Amniotic stem cell (primary cell): ENCODE results near the gene TPP1.

Source experiments
- DNase-seq: peaks from one replicate; lab custom pipeline; 2025; lab: John Stamatoyannopoulos, UW

TPP1 gene

DNA sequence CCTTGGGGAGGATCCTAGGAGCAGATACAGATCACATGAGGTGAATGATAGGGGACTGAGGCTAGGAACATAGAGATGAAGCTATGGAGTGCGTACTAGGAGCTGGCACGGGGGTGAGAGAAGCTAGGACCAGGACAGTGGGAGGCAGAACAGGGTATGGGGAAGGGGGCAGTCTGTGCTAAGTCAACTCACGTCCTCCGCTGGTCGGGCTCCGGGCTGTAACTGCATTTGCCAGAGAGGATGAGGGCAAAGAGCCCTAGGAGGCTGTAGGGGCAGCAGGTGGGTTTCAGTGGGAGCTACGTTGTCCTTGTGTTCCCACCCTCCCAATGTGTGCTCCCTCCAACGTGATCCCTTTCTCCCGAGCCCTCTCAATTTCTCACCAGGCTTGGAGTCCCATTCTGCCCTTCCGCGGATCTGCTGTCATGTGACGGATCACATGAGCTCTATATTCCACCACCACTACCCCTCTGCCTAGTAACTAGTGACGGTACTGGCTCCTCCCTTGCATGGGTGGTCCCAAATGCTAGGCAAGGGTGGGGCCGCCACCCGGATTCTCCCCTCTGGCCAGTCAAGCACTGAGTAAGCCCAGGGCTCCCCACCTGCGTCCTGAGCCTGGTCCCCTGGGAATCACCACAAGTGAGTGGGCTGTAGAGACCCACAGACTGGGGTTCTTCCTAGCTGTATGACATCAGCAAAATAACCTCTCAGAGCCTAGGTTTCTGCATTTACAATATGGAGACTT is at the start of gene TPP1:
TSS of gene TPP1 (minus strand) at position 419 of the 742 bp plus-strand sequence. CDS start at position 397, 22 bp downstream.
- DNase-seq, result peak; percentile 91

DNA sequence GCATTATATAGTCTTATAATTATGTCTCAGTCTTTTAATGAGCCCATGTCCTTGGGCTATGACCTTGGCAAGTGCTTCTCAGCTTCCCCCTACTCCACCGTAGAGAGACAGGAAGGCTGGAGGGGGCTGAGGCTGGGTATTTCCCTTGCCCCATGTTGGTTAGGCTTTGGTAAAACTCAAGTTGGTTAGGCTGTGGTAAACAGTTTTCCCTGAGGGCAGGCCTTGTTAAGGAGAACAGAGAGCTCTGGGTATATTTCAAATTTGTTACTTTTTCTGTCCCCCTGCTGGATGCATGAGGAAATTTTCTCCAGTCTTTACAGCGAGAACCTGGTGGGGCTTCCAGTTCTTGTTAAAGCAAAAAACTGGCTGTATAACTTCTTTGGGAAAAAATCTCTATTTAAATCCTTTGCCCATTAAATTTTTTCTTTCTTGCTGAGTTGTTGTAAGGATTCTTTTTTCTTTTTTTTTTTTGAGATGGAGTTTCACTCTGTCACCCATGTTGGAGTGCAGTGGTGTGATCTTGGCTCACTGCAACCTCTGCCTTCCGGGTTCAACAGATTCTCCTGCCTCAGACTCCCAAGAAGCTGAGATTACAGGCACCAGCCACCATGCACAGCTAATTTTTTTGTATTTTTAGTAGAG is 48.6 kb upstream of the TPP1 start:
- no peak for DNase-seq

DNA sequence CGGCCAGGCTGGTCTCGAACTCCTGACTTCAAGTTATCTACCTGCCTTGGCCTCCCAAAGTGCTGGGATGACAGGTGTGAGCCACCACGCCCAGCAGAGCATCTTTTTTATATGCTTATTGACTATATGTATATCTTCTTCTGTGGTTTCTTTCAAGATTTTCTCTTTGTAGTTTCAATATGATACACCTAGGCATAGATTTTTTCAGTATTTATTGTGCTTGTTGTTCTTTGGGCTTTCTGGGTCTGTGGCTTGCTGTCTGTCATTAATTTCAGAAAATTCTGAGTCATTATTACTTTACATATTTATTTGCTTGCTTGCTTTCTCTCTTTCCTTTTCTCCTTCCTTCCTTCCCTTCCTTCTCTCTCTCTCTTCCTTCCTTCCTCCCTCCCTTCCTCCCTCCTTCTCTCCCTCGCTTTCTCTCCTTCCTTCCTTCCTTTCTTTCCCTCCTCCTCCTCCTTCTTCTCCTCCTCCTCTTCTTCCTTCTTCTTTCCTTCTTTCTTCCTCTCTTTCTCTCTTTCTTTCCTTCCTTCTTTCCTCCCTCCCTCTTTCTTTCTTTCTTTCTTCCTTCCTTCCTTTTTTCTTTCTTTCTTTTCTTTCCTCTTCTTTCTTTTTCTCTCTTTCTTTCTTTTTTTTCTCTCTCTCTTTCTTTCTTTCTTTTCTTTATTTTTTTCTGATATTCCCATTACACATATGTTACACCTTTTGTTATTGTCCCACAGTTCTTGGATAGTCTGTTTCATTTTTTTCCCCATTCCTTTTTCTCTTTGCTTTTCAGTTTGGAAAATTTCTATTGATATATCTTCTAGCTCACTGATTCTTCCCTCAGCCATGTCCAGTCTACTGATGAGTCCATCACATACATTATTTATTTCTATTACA is 47.3 kb upstream of the TPP1 start:
- DNase-seq, result no peak

DNA sequence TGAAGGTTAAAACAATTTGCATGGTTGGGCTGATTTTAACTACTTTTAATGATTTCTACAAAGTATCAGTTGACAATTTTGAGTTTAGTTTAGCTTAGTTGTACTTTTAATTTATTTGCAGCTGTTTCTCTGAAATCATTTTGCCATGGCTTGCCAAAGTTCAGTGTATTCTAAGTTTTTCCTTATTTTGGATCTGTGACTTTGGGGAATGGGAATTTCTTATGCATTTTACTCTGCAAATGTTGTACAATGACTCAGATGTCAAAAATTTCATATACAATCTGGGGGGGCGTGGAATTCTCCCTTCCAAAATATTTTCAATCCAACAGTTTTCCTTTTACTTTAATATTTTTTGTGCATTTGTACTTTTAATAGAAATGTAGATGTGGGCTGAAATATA is 45.3 kb upstream of the TPP1 start:
- DNase-seq, result no peak

DNA sequence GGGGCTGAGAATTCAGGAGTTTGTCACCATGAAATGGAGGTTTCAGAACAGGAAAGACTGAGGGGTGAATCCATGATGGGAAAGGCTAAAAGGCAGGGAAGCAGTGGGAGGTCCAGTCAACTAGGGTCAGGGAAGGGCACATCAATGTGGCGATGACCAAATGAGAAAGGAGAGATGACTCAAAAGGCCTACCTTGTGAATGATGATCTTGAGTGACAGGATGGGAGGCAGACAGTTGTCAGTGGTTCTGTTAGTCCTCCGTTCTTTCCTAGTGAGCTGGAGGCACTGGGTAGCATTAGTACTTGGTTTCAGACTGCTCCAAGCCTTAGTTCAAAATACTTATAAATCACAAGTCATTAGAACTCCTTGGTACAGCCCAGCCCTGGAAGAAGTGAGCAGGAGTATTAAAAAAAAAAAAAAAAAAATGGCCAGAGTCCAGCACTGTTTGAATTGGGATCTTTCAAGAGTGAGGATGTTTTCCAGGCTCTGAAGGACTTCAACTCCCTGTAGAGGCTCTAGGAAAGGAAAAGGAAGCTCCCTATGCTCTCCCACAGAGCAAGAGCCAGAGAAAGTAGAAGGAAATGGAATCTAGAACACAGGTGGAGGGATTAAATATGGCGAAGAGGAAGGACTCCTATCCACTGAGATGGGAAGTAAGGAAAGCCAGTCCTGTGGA is 44.7 kb upstream of the TPP1 start:
- no peak for DNase-seq

DNA sequence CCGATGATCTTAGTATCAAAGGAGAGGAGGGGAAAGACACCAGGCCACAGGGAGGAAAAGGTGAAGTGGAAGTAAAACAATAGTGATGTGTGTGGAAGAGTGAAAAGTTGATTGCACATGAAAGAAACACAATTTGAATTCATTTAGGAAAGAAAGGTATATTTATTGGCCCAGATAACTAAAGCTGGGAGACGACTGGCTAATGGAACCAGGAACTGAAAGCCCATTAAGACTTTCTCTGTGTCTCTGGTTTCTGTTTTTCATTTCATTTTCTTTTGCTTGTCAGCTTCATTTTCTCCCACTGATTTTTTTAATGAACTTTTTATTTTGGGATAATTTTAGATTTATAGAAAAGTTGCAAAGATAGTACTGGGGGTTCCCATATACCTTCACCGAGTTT is 41.5 kb upstream of the TPP1 start:
- DNase-seq, result no peak

DNA sequence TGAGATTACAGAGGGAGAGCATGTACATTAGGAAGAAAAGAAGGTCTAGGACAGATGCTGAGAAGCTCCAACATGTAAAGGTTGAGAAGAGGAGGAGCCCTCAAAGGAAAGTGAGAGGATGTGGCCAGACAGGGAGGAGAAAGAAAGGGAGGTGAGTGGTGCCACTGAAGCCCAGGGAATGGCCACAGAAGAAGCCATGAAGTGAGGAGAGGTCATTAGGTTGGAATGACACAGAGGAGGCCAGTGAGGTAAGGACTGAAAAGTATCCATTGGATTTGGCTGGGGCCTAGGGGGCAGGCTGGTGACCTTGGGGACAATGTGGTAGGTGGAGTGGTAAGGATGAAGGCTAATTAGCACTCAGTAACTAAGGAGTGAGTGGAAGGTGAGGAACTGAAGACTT is 39.4 kb upstream of the TPP1 start:
- DNase-seq, result no peak

DNA sequence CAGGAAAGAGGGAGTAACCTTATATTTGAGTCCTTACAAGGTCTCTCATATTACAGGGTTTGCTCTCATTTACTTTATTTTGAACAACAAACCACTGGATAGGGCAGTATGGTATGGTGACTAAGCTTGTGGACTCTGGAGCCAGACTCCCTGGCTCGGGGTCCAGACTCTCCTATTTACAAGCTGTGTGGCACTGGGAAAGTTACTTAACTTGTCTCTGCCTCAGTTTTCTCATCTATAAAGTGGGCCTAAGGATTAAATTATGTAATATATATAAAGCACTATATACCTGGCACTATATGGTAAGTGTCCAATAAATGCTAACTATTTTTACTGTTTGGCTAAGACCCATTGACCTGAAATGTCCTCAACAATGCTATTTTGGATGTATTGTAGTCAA is 38.1 kb upstream of the TPP1 start:
- no peak for DNase-seq

DNA sequence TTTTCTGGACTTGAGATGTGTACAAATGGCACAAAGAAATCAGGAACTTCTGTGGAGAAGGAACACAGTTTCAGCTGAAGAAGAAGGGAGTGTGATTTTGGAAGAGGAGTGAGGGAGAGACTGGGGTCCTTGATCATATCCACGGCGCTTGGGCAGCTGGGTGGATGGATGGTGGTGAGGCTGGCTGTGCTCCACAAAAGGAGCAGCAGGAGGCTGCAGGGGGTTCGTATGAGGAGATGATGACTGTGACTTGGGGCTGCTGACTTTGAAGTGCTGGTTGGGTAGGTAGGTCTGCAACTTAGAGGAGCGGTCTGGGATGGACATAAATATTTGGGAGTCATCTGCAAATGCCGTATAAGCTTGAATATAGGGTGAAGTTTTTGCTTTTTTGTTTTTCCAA is 37.7 kb upstream of the TPP1 start:
- DNase-seq, result no peak

DNA sequence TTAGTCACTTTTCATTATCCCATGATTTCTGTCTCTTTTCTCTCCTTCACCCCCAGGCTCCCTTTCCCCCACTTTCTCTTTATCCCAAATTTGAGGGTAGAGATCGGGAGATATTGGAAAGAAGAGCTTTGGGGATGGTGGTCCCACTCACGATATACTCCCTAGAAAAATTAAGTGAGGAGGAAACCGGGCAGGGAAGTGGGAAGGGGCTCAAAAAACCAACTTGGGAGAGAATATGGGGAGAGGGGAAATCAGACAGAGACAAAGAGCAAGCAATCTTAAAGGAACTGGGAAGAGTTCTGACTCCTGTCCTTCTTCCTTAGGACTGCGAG is 37.3 kb upstream of the TPP1 start:
- DNase-seq, result no peak

DNA sequence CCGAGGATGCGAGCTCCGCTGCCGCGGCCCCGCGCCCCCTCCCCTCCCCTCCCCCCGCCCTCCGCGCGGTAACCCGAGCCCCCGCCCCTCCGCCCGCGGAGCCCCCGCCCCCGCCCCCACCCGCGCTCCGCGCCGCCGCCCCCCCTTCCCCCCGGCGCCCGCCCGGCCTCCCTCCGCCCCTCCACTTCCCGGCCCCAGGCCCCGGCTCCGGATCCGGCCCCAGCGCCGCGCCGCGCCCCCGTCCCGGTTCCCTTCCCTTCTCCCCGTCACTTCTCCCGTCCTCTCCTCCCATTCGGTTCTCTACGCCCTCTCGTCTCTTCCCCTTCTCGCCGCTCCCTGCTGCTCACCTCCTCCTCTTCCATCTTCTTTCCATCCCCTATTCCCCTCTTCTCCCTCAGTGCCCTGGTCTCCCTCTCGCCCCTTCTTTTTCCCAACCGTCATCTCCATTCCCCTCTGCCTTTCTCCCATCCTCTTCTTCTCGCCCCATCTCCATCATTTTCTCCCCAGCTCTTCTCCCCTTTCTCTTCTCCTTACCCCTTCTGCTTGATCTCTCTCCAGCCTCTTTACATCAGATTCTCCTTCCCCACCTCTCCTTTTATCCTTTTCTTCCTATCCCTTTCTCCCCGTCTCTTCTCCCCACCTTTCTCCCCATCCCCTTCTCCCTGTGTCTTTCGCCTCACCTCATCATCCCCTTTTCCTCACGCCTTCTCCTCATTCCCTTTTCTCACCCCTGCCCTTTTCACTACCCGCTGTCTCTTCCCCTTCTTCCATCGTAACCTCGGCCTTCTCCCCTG is 36.8 kb upstream of the TPP1 start, which contains the start of gene DCHS1:
TSS of gene DCHS1 (minus strand) at position 20 of the 794 bp plus-strand sequence. CDS start 14,196 bp downstream, outside the sequence.
- no peak for DNase-seq

DNA sequence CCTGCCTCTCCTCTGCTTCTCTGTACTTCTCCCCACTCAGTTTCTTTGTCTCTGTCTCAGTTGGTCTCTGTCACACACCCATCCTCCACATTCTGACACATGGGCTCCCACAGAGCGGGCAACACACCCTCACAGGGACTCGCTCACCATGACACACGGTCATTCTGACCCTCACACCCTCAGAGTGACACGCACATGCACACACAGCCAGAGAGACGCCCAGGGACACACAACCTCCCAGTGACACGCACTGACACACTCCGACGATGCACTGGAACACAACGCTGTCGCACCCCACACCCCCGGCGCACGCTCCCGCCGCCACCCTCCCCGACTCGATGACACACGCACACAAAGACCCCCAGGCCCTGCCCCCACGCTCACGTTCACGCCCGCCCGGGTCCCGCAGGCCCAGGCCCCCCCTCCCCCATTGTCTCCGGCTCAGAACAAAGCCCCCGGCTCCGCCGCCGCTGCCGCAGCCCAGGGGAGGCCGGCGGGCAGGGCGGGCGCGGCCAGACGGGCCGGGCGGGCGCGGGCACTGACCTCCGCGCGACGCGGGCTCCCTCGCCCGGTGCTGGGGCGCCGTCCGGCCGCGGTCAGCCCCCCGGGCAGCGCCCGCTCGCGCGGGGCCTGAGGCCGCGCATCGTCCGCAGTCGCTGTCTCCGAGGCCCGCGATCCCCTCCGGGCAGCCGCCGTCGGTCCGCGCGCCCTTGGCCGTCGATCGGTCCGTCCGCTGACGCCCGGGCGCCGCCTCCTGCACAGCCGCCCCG is 36.0 kb upstream of the TPP1 start:
- peak; percentile 23 for DNase-seq

DNA sequence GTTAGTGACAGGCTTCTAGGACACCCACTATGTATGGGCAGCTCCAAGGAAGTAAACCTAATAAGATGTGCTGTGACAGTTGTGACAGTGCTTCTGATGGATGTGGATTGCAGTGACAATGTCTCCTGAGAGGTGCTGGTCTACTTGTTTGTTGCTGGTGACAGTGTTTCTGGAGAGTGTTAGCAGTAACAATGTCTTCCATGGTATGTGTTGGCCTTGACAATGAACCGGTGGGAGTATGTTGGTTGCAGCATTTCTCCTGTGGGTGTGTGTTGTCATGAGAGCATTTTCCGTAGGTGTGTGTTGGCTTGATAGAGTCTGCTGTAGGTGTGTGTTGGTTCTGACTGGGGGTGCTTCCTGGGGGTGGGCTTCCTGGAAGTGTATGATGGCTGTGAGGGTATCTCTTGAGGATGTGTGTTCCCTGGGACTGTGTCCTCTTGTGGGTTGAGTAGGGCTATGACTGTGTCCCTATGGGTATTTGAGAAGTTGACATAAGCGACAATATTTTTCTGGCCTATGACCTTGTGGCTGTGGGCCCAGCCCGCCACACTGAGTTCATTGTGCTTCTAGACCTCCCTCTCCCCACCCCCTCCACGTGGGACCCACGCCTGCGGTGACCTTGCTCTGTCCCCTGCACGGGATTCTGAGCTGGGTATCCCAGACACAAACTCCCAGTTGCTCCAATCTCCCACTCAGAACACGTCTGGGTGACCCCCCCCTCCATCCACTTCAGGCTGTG is 35.2 kb upstream of the TPP1 start:
- no peak for DNase-seq

DNA sequence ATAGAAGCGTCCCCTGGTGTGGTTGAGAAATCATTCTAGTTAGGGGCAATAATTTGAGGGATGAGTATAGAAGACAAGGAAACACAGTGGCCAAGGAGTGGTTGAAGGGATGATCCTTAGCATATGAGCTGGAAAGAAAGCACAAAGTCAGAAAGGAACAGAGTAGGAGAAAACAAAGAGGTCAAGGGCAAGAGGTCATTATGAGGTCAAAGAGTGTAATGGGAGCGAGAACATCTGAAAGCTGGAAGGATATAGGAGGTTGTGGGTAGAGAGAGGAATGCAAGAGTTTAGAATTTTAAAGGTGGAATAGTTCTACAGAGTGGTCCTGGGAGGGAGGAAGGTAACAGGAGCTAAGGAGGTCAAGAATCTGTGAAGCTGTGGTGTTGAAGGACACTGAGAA is 34.4 kb upstream of the TPP1 start:
- no peak for DNase-seq

DNA sequence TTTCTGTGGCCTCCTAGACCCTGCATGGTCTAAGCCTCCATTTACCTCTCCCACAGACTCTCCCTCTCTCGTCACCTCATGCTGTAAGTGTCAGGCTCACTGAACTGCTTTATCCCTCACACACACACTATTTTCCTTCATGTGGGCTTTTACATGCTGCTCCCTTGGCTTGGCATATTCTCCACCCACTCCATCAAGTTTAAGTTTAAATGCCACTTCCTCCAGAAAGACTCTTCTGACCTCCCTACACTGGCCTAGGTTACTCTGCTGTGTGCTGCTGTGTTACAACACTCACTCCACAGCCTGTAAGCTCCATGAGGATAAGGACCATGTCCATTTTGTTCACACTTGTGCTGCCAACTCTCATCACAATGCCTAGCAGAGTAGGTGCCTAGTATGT is 33.9 kb upstream of the TPP1 start:
- DNase-seq, result no peak

DNA sequence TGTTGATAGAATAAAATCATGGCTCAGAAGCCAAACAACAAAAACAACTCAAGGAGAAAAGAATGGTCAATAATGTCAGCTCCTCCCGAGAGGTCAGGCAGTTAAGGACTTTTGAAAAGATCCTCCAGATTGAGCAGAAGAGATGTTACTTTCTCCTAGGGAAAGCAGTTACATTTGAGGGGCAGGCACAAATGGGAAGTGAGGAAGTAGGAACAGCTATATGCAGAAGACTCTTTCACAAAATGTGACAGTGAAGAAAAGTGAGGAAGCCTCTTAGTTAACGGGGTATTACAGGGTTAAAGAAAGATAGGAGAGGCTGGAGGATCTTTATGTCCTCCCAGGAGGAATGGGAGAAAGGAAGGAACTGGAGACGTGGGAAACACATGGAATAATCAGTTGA is 33.0 kb upstream of the TPP1 start:
- no peak for DNase-seq

DNA sequence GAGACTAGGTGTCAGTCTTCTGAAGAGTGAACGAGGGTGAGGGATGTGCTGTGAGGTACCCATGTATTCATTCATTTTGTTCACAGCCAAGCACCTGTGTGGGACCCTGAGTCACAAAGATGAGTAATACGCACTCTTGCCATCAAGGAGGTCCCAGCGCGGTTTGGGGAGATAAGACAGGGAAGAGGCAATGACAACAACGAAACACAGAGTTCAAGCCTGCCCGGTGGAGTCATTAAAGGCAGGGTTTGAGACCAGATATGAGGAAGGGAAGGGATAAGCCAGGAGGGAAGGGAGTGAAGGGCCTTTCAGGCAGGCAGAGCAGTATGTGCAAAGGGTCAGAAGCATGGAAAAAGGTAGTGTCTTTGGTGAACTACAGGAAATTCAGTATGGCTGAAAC is 31.8 kb upstream of the TPP1 start:
- no peak for DNase-seq

DNA sequence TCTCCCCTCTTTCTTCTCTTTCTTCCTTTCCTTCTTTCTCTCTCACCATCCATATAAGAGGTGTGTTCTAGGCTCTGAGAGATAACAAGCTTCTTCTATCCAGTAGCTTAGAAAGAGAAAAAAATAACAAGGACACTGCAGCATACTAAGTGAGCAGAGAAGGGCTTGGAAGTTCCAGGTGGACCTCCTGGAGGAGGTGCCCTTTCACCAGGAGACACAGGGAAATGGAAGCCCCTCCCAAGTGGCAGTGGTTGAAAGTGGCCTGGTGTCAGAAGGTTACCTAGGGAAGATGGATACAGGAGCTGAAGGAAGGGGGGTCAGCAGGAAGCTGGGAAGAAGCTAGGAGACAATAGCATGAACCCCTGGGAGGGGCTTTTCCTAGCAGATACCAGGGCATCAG is 30.9 kb upstream of the TPP1 start:
- no peak for DNase-seq

DNA sequence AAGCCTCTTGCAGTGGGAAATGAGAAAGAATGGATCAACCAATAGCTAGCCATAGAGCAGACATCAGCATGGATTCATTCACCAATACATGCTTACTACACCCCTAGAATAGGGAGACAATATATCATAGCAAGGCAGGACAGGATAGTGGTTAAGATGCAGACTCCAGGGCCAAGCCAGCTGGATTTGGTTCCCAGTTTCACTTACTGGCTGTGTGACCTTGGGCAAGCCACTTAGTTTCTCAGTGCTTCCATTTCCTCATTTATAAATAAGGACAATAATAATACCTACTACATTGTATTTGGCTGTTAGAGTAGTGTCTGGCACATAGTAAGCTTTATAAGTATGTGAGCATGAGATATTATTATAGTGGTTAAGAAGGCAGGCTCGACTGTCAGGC is 29.3 kb upstream of the TPP1 start:
- no peak for DNase-seq

DNA sequence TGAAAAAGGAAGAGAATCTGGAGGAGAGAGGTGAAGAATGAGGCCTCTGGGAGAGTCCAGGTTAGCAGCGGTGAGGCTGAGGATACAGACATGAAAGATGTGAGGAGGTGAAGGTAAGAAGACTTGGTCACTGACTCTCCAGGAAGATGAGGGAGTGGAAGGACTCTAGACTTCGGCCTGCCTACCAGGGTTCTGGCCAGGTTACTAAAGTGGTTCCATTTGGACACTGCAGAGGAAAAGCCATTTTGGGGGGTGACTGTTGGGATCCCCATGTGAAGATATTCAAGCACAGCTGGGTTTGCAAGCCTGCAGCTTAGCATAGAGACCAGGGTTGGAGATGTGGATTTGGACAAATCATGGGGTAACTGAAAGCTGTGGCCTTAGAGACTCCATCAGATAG is 28.6 kb upstream of the TPP1 start:
- DNase-seq, result no peak
